GM12892 (cell line): ENCODE measurements around the gene FXYD4.

ENCODE experiments used
- POLR2AphosphoS5 ChIP-seq: IDR thresholded peaks from 2 replicates; pipeline ENCODE4 v1.6.1; 2011; ENCODE audit warnings: low read depth, low read length, control low read depth
- TAF1 ChIP-seq: IDR thresholded peaks from 2 replicates; pipeline ENCODE4 v1.6.1; 2011; ENCODE audit warnings: low read depth, mild to moderate bottlenecking, control low read depth, low read length, borderline replicate concordance

DNA sequence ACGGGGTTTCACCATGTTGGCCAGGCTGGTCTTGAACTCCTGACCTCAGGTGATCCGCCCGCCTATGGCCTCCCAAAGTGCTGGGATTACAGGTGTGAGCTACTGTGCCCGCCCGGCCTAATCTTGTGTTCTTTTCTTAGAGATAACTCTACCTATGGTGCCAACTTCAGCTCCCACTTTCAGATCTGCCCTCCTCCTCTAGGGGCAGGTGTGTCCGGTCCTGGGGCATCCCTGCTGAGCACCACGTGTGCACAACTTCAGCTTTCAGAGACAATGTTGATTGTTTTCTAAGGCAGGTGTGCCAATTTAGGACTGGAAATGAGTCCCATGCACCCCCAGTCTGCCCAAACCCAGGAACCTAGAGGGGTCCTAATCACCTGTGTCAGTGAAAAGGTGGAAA is 18.5 kb upstream of the FXYD4 start:
- TF ChIP-seq TAF1 (no peak), POLR2AphosphoS5 (no peak)
